Measurements from ENCODE around the gene LSMEM2. TPM values are rescaled to one million over a fixed set of nuclear protein-coding genes. Genes with fewer than 3 reads are reported as not detected.
A peak's percentile ranks its signal among the peaks of the same experiment; 100 is the strongest.

Gene LSMEM2
- total RNA-seq, 4 donors from 2014 or later, result 0.30 TPM; not detected in 3

GRCh38 chr3:50336452-50337174 lies 57.7 kb downstream of the LSMEM2 start:
- no peaks in the 10 kb centered on the region for H3K27me3 ChIP-seq
- peaks cover 87% of the 10 kb centered on the region for H3K4me1 ChIP-seq
- peak overlapping the region; percentile 94 for H3K27ac ChIP-seq
- peaks cover 9% of the 10 kb centered on the region for H3K36me3 ChIP-seq
- no peak for TF ChIP-seq CTCF (IDR thresholded peaks at IDR 0.05)
- TF ChIP-seq POLR2A (IDR thresholded peaks at IDR 0.05), result no peak
- no peak for TF ChIP-seq EP300 (IDR thresholded peaks at IDR 0.05)
- no peak for TF ChIP-seq POLR2AphosphoS5 (IDR thresholded peaks at IDR 0.05)
- DNase-seq (ENCODE audit: low spot score in 2 of 2), result no peak
- WGBS, result 0% methylated on average over 11 of the region's 31 CpGs
- H3K9me3 ChIP-seq, result no peaks in the 10 kb centered on the region
- H3K4me3 ChIP-seq, result peak overlapping the region; percentile 73

- H3K36me3 ChIP-seq, result peaks cover 2% of the 10 kb centered on the region
- peak; percentile 100 for DNase-seq (ENCODE audit: low spot score in 2 of 2)
- peaks cover 90% of the 10 kb centered on the region for H3K4me1 ChIP-seq
- WGBS, result no CpG with 5 or more reads among the region's 79 CpGs
- H3K27me3 ChIP-seq, result no peaks in the 10 kb centered on the region
- peak in 1 of 2 donors; percentile 49 for TF ChIP-seq POLR2A (IDR thresholded peaks at IDR 0.05)
- no peak for TF ChIP-seq CTCF (IDR thresholded peaks at IDR 0.05)
- TF ChIP-seq POLR2AphosphoS5 (IDR thresholded peaks at IDR 0.05), result peak; percentile 45 to 90 (median 49)
- H3K27ac ChIP-seq, result peak overlapping the region; percentile 94
- no peaks in the 10 kb centered on the region for H3K9me3 ChIP-seq
- H3K4me3 ChIP-seq, result peak overlapping the region; percentile 73
Observed at GRCh38 chr3:50337175-50337861, 58.4 kb downstream of the LSMEM2 start.

Other genes starting within 250 kb of the LSMEM2 start
- 100 to 1,000 TPM; 129 to 681 (median 208) TPM for gene RBM5, start 190.2 kb upstream of the LSMEM2 start, total RNA-seq
- gene SEMA3F, start 123.8 kb upstream of the LSMEM2 start, total RNA-seq, result 100 to 1,000 TPM; 123 to 188 (median 130) TPM
- under 1 TPM in 1 of 4 donors, not detected in 3; 0.64 TPM for gene GNAT1, start 87.5 kb upstream of the LSMEM2 start, total RNA-seq
- 1 to 10 TPM in 2 of 4 donors, under 1 TPM in 2; 0.25 to 2.2 (median 1.00) TPM for gene SLC38A3, start 73.8 kb upstream of the LSMEM2 start, total RNA-seq
- 10 to 100 TPM; 70.9 to 91.3 (median 76.7) TPM for gene GNAI2, start 42.9 kb upstream of the LSMEM2 start, total RNA-seq
- 1 to 10 TPM; 2.9 to 5.2 (median 4.1) TPM for gene SEMA3B, start 9.9 kb upstream of the LSMEM2 start, total RNA-seq
- 10 to 100 TPM; 56.3 to 84.9 (median 75.2) TPM for gene IFRD2, start 13.3 kb downstream of the LSMEM2 start, total RNA-seq
- gene HYAL3, start 20.3 kb downstream of the LSMEM2 start, total RNA-seq, result 1 to 10 TPM; 2.5 to 7.8 (median 6.1) TPM
- 10 to 100 TPM; 19.5 to 23.4 (median 20.3) TPM for gene NAA80, start 20.3 kb downstream of the LSMEM2 start, total RNA-seq
- 10 to 100 TPM; 19.5 to 31.0 (median 27.4) TPM for gene HYAL1, start 24.5 kb downstream of the LSMEM2 start, total RNA-seq
- 10 to 100 TPM; 47.7 to 87.0 (median 80.3) TPM for gene HYAL2, start 43.7 kb downstream of the LSMEM2 start, total RNA-seq
- gene TUSC2, start 49.1 kb downstream of the LSMEM2 start, total RNA-seq, result 10 to 100 TPM; 12.8 to 21.7 (median 17.4) TPM
- 10 to 100 TPM; 33.9 to 63.3 (median 39.7) TPM for gene RASSF1, start 61.7 kb downstream of the LSMEM2 start, total RNA-seq
- gene ZMYND10, start 66.6 kb downstream of the LSMEM2 start, total RNA-seq, result 1 to 10 TPM in 3 of 4 donors, not detected in 1; 1.6 to 4.7 (median 1.9) TPM
- gene NPRL2, start 71.7 kb downstream of the LSMEM2 start, total RNA-seq, result 10 to 100 TPM; 16.5 to 35.6 (median 26.0) TPM
- gene CYB561D2, start 71.8 kb downstream of the LSMEM2 start, total RNA-seq, result 10 to 100 TPM; 12.8 to 29.8 (median 17.9) TPM
- 10 to 100 TPM; 60.7 to 85.3 (median 70.2) TPM for gene TMEM115, start 80.4 kb downstream of the LSMEM2 start, total RNA-seq
- 1 to 10 TPM; 1.4 to 5.6 (median 1.7) TPM for gene CACNA2D2, start 224.5 kb downstream of the LSMEM2 start, total RNA-seq